HG02973 (cell line): ENCODE measurements around the gene NUDT17.

Experiments used
- ATAC-seq: cut with Tn5 transposase; IDR thresholded peaks from one replicate; pipeline ENCODE4 v1.9.1; 2021; ENCODE audit warnings: moderate library complexity; ENCODE audit not compliant: unreplicated experiment

Gene NUDT17

GRCh38 chr1:145887631-145888030 is 42.2 kb downstream of the NUDT17 start:
- ATAC-seq: no peak

GRCh38 chr1:145889722-145890121 is 44.3 kb downstream of the NUDT17 start:
- ATAC-seq: no peak

- no peak for ATAC-seq
Measured at GRCh38 chr1:145891143-145891542, 45.7 kb downstream of the NUDT17 start.

- no peak for ATAC-seq
Measured at GRCh38 chr1:145891587-145892485, 46.4 kb downstream of the NUDT17 start.

- no peak for ATAC-seq
Measured at GRCh38 chr1:145892486-145893087, 47.2 kb downstream of the NUDT17 start.

DNA sequence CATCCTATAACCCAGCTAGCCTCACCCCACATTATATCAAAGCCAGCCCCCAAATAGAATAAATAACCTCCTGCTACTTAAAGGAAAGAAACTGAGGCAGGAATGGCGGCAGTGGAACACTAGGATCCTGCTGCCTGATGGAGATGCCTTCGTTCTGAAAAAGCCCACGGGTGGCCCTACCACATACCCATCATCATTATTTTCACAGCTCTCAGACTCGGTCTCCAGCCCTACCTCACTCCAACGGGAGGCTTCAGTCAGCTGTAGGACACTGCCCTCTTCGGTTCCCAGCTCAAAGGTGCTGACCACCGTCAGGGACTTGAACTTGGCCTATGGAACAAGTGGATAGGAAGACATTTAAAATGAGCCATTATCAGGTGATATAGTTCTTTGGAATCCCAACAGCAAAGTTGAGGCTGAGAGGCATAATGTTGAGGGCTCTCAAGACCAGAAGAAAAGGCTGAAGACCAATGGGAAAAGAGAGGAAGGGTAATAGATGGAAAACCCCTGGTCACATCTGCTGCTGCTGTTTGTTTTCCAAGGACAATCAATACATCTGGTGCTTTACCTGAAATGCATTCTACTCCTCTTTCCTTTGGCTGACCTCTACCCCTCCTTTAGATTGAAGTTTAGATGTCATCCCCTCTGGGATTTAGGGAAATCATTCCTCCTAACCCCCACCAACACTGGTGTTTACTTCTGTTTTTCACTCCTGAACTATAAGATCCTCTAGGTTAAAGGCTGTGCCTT is 48.1 kb downstream of the NUDT17 start:
- no peak for ATAC-seq

- no peak for ATAC-seq
Measured at GRCh38 chr1:145895471-145895870, 50.0 kb downstream of the NUDT17 start.

GRCh38 chr1:145897969-145898368 is 52.5 kb downstream of the NUDT17 start:
- no peak for ATAC-seq
